WERI-Rb-1 (cell line): Measurements from ENCODE around the gene IL17RD.

ENCODE experiments used
- DNase-seq: peaks from one replicate; pipeline ENCODE4 v3.0.0-alpha.2; 2020
- H3K27ac ChIP-seq: fragments of 250-450 bp; sonication (Bioruptor Pico); 2 replicates; pipeline ENCODE4 v1.5.1; 2020; ENCODE audit warnings: mild to moderate bottlenecking, moderate library complexity
- H3K27me3 ChIP-seq: fragments of 250-450 bp; sonication (Bioruptor Pico); 2 replicates; pipeline ENCODE4 v1.5.1; 2021; ENCODE audit warnings: mild to moderate bottlenecking, low read depth, moderate library complexity; ENCODE audit not compliant: insufficient read depth, severe bottlenecking
- H3K36me3 ChIP-seq: fragments of 250-450 bp; sonication (Bioruptor Pico); 2 replicates; pipeline ENCODE4 v1.5.1; 2020; ENCODE audit warnings: mild to moderate bottlenecking, moderate library complexity
- H3K4me3 ChIP-seq: 2 replicates; pipeline ENCODE4 v1.5.1; 2011; ENCODE audit warnings: low read depth, mild to moderate bottlenecking, control low read depth, low read length
- H3K9me3 ChIP-seq: fragments of 250-450 bp; sonication (Bioruptor Pico); 2 replicates; pipeline ENCODE4 v1.5.1; 2021; ENCODE audit warnings: mild to moderate bottlenecking, moderate library complexity; ENCODE audit not compliant: severe bottlenecking
- CTCF ChIP-seq: IDR thresholded peaks from 2 replicates; pipeline ENCODE4 v1.5.1; 2011; ENCODE audit warnings: low read depth, mild to moderate bottlenecking, control low read depth, inconsistent platforms, low read length

The IL17RD gene

GRCh38 chr3:57105585-57105984, 59.6 kb downstream of the IL17RD start:
- H3K36me3 ChIP-seq, result no peaks in the 10 kb centered on the region
- H3K27ac ChIP-seq, result no peak overlapping the region
- no peak for TF ChIP-seq CTCF
- no peak for DNase-seq
- H3K9me3 ChIP-seq, result no peaks in the 10 kb centered on the region
- no peak overlapping the region for H3K4me3 ChIP-seq
- no peaks in the 10 kb centered on the region for H3K27me3 ChIP-seq

- TF ChIP-seq CTCF, result peak; percentile 84
- Histone ChIP-seq H3K27me3 (no peaks in the 10 kb centered on the region), H3K9me3 (no peaks in the 10 kb centered on the region), H3K36me3 (no peaks in the 10 kb centered on the region), H3K27ac (no peak overlapping the region), H3K4me3 (no peak overlapping the region)
- DNase-seq, result peak; percentile 62
Measured at GRCh38 chr3:57100046-57100695, 65.0 kb downstream of the IL17RD start.

- Histone ChIP-seq H3K27me3 (no peaks in the 10 kb centered on the region), H3K36me3 (no peaks in the 10 kb centered on the region), H3K27ac (no peak overlapping the region), H3K9me3 (no peaks in the 10 kb centered on the region), H3K4me3 (no peak overlapping the region)
- no peak for TF ChIP-seq CTCF
- no peak for DNase-seq
Measured at GRCh38 chr3:57098418-57099310, 66.5 kb downstream of the IL17RD start.

- no peak overlapping the region for H3K27ac ChIP-seq
- no peak for DNase-seq
Measured at GRCh38 chr3:57097536-57097935, 67.6 kb downstream of the IL17RD start.

GRCh38 chr3:57095363-57095762, 69.8 kb downstream of the IL17RD start:
- H3K27ac ChIP-seq, result no peak overlapping the region
- no peak for TF ChIP-seq CTCF
- no peaks in the 10 kb centered on the region for H3K27me3 ChIP-seq
- no peaks in the 10 kb centered on the region for H3K9me3 ChIP-seq
- no peaks in the 10 kb centered on the region for H3K36me3 ChIP-seq
- no peak overlapping the region for H3K4me3 ChIP-seq
- DNase-seq, result no peak

More at GRCh38 chr3:57097536-57097935, 67.6 kb downstream of the IL17RD start:
- Histone ChIP-seq H3K4me3 (no peak overlapping the region), H3K27me3 (no peaks in the 10 kb centered on the region), H3K9me3 (no peaks in the 10 kb centered on the region), H3K36me3 (no peaks in the 10 kb centered on the region)
- no peak for TF ChIP-seq CTCF
